Keratinocyte (primary cell): ENCODE measurements around the gene KCNN1.

Experiments used
- CTCF ChIP-seq, 3 experiments: IDR thresholded peaks in 1 of 3; conservative IDR thresholded peaks in 1 of 3; optimal IDR thresholded peaks in 1 of 3; 2 replicates in 2 of 3; 3 replicates in 1 of 3; pipeline versions ENCODE3 to v1.5.1; 2011; ENCODE audit warnings: low read length in 3 of 3, mild to moderate bottlenecking in 3 of 3, moderate library complexity in 2 of 3, control low read depth in 1 of 3, inconsistent platforms in 1 of 3; ENCODE audit not compliant: insufficient read depth in 2 of 3; ENCODE audit errors: extremely low read depth in 1 of 3
- EZH2 ChIP-seq: IDR thresholded peaks from one replicate; pipeline ENCODE4 v1.6.1; 2012; ENCODE audit warnings: inconsistent platforms, mild to moderate bottlenecking, low read length, moderate library complexity

- TF ChIP-seq CTCF (optimal IDR thresholded peaks at IDR 0.05 in 1 of 3, IDR thresholded peaks at IDR 0.05 in 1 of 3, conservative IDR thresholded peaks at IDR 0.05 in 1 of 3; ENCODE audit: extremely low read depth in 1 of 3, insufficient read depth in 2 of 3, low read length in 3 of 3) (no peak), EZH2 (no peak)
Observed at GRCh38 chr19:18010149-18010548, 43.2 kb downstream of the KCNN1 start.
